ENCODE results near the gene ITPRIP. TPM values are rescaled to one million over a fixed set of nuclear protein-coding genes. Genes with fewer than 3 reads are reported as not detected.
A peak's percentile ranks its signal among the peaks of the same experiment; 100 is the strongest.

Gene ITPRIP
- total and polyA plus RNA-seq, 2 of the 8 experiments (the other 6 are each of a cell fraction or from before 2014, with no cell fraction given): 15.3 to 16.9 TPM

DNA sequence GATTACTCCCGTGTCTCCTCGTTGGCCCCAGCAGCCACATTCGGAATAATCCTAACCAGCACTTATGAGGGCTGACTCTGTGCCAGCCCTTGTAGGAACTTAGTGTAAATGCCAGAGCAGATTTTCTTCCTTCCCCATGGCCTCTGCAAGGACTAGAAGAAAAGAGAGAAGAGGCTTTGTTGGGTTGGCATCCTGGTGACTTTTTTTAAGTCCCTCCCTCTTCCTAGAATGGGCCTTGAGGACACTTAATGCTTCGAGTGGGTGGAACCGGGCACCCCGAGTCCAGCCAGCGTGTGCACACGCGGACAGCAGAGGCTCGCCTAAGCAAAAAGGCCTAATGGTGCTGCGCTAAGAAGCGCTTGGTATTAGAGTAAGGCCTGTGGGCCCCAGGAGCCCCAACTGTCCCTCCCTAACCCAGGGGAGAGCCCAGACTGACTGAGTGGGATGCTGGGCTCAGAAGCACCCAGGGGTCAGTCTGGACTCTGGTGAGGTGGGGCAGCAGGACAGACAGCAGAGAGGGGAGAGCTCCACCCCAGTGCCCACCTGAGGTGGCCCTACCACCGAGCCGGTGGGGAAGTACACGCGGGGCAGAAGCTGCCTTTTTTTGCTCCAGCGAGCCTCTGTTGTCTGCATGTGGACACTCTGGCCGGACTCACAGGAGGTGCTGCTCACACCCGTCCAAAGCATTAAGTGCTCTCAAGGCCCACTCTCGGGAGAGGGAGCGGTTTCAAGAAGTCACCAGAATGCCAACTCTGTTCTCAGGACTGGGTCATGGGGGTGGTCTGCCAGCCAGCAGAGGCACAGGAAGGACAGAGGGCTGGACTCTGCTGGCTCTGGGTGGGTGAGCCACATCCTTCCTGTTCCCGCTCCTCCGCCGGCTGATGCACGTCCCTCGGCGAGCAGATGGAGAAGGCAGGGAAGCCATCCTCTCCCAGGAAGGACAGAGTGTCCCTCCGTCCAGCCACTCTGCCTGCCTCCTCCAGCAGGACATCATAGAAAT is 12.5 kb downstream of the ITPRIP start:
- no peak overlapping the region for H4K5ac ChIP-seq (ENCODE audit: insufficient read length, low read depth, low read length)
- peak overlapping the region; percentile 85 for H2BK12ac ChIP-seq (ENCODE audit: low read depth, low read length)
- H3K9me3 ChIP-seq (ENCODE audit: insufficient read depth in 2 of 2, low read depth in 1 of 2, low read length in 1 of 2): no peaks in the 10 kb centered on the region
- H3K79me1 ChIP-seq (ENCODE audit: low read depth, low read length): peaks cover 39% of the 10 kb centered on the region
- no peak overlapping the region for H3K9ac ChIP-seq (replicated peaks in 1 of 4; ENCODE audit: extremely low read depth in 1 of 4, low read depth in 3 of 4, low read length in 3 of 4)
- H3K56ac ChIP-seq (replicated peaks; ENCODE audit: insufficient read length, low read depth, low read length): no peak overlapping the region
- FAIRE-seq (no peak), DNase-seq (ENCODE audit: low read depth in 1 of 2, low spot score in 2 of 2) (no peak)
- no peak overlapping the region for H4K91ac ChIP-seq (replicated peaks; ENCODE audit: insufficient read length, low read length)
- ChIA-PET POLR2A (ENCODE audit: partially characterized antibody) (no interaction called here), CTCF (ENCODE audit: partially characterized antibody) (interaction anchor here (1.1 to 18.5 kb wide), 6 partner anchors 7 to 34 kb away, joined by 5 to 166 read pairs (median 34); partner anchors contain the start of genes CFAP58 and ITPRIP)
- H3K4ac ChIP-seq (replicated peaks; ENCODE audit: insufficient read length, low read depth, low read length): no peak overlapping the region
- H3K27me3 ChIP-seq (replicated peaks in 1 of 4; ENCODE audit: control insufficient read depth in 3 of 4, extremely low read depth in 1 of 4, insufficient read depth in 3 of 4, low read length in 3 of 4): no peaks in the 10 kb centered on the region
- no peaks in the 10 kb centered on the region for H3K23me2 ChIP-seq (ENCODE audit: low read depth, low read length)
- TF ChIP-seq KDM1A (IDR thresholded peaks at IDR 0.05; ENCODE audit: borderline replicate concordance, low read length) (no peak), BRCA1 (IDR thresholded peaks at IDR 0.05; ENCODE audit: low read depth, low read length) (no peak), FOSL1 (IDR thresholded peaks at IDR 0.05; ENCODE audit: insufficient read depth, low read depth, low read length) (no peak), GTF2F1 (IDR thresholded peaks at IDR 0.05; ENCODE audit: borderline replicate concordance, low read depth, low read length) (no peak), SP1 (IDR thresholded peaks at IDR 0.05; ENCODE audit: low read depth, low read length) (no peak), EZH2 (IDR thresholded peaks at IDR 0.05; ENCODE audit: low read depth, low read length, severe bottlenecking) (no peak)
- H2BK20ac ChIP-seq (ENCODE audit: low read length): no peak overlapping the region
- no peak overlapping the region for H4K8ac ChIP-seq (ENCODE audit: extremely low read depth, insufficient read depth, low read length)
- no peak overlapping the region for H3K27ac ChIP-seq (ENCODE audit: low read depth, low read length)
- peak overlapping the region; percentile 36; the same call in 1 of the 2 replicates for H2BK5ac ChIP-seq (ENCODE audit: low read depth, low read length)
- 86% methylated on average over 28 of the region's 28 CpGs; no CpG with 5 or more reads in 1 of the 2 experiments for WGBS, 2 experiments (ENCODE audit: extremely low coverage in 1 of 2, insufficient coverage in 1 of 2, insufficient read length in 1 of 2, insufficient replicate concordance in 2 of 2, low coverage in 1 of 2, low lambda C conversion rate in 2 of 2, missing lambda C conversion rate in 1 of 2)
- H3K18ac ChIP-seq (ENCODE audit: extremely low read depth, low read length): no peak overlapping the region; the same call in 1 of the 2 replicates
- no peaks in the 10 kb centered on the region for H3K36me3 ChIP-seq (ENCODE audit: control insufficient read depth in 2 of 4, insufficient read depth in 4 of 4, low read length in 3 of 4)
- H2BK120ac ChIP-seq (replicated peaks; ENCODE audit: low read depth, low read length): no peak overlapping the region
- H2BK15ac ChIP-seq (ENCODE audit: low read length): peak overlapping the region; percentile 74; the same call in 1 of the 2 replicates
- H3K4me1 ChIP-seq (replicated peaks in 1 of 4; ENCODE audit: control insufficient read depth in 3 of 4, insufficient read depth in 4 of 4, low read length in 3 of 4): peaks cover 38 to 70% (median 56%) of the 10 kb centered on the region in 4 experiments
- H3K14ac ChIP-seq (ENCODE audit: insufficient read length): no peak overlapping the region
- H3K4me3 ChIP-seq (ENCODE audit: extremely low read depth in 1 of 4, insufficient read depth in 2 of 4, low read depth in 3 of 4, low read length in 4 of 4): no peak overlapping the region
- H2AFZ ChIP-seq (ENCODE audit: low read length): no peak overlapping the region
- peaks cover 4 to 91% of the 10 kb centered on the region in 2 experiments; a peak in 3 of 4 replicates for H3K79me2 ChIP-seq (ENCODE audit: control insufficient read depth in 1 of 2, insufficient read depth in 2 of 2, low read length in 2 of 2)
- no peak overlapping the region for H3K4me2 ChIP-seq (ENCODE audit: insufficient read depth in 1 of 2, low read depth in 2 of 2, low read length in 2 of 2)
- no peak overlapping the region; the same call in 1 of the 2 replicates for H2AK5ac ChIP-seq (ENCODE audit: low read depth, low read length)
- no peak overlapping the region for H3K23ac ChIP-seq (ENCODE audit: insufficient read length)
- peaks cover 0 to 7% of the 10 kb centered on the region in 2 experiments for H4K20me1 ChIP-seq (replicated peaks in 1 of 2; ENCODE audit: control insufficient read depth in 1 of 2, insufficient read depth in 2 of 2, low read length in 2 of 2)

All from H1 (cell line).